ENCODE measurements around the gene EP400.

- TF ChIP-seq EZH2phosphoT487 (IDR thresholded peaks at IDR 0.05; ENCODE audit: low read depth): no peak
- TF ChIP-seq CTCF (IDR thresholded peaks at IDR 0.05; ENCODE audit: low read depth, low read length): no peak
These were observed 32.3 kb downstream of the EP400 start for GRCh38 chr12:131982041-131982440.

All from OCI-LY3 (cell line).